HG03175 (cell line): ENCODE results near the gene MAP4K5.
"Not testable (repeated sequence)": the region's sequence is repeated elsewhere in the genome, so short reads cannot be mapped to it uniquely, and the experiment has no call there.

Experiments
- ATAC-seq: cut with Tn5 transposase; IDR thresholded peaks from one replicate; pipeline ENCODE4 v1.9.1; 2021; ENCODE audit warnings: mild to moderate bottlenecking, moderate library complexity; ENCODE audit not compliant: unreplicated experiment

Gene MAP4K5

GRCh38 chr14:50532502-50533240 is at the start of gene MAP4K5:
MAP4K5 (minus strand) TSS chr14:50532569; CDS start chr14:50532049, 520 bp downstream.
- ATAC-seq: peak; percentile 94

GRCh38 chr14:50578433-50578832 is 46.1 kb upstream of the MAP4K5 start:
- no peak for ATAC-seq

- no peak for ATAC-seq
Measured at GRCh38 chr14:50577982-50578381, 45.6 kb upstream of the MAP4K5 start.

- ATAC-seq: no peak
Measured at GRCh38 chr14:50575769-50576168, 43.4 kb upstream of the MAP4K5 start.

GRCh38 chr14:50573862-50574261 is 41.5 kb upstream of the MAP4K5 start:
- no peak for ATAC-seq

GRCh38 chr14:50569714-50570274 is 37.4 kb upstream of the MAP4K5 start:
- no peak for ATAC-seq

- no peak for ATAC-seq
Measured at GRCh38 chr14:50562841-50563240, 30.5 kb upstream of the MAP4K5 start.

GRCh38 chr14:50560931-50561285 is 28.5 kb upstream of the MAP4K5 start:
- ATAC-seq: no peak

GRCh38 chr14:50559990-50560930 is 27.9 kb upstream of the MAP4K5 start, which contains the start of gene ATL1:
ATL1 (plus strand) TSS chr14:50560145; CDS start chr14:50560266, 121 bp downstream.
- no peak for ATAC-seq

GRCh38 chr14:50552796-50553195 is 20.4 kb upstream of the MAP4K5 start:
- not testable (repeated sequence) for ATAC-seq

- ATAC-seq: no peak
Measured at GRCh38 chr14:50551877-50552276, 19.5 kb upstream of the MAP4K5 start.

GRCh38 chr14:50550294-50550693 is 17.9 kb upstream of the MAP4K5 start:
- no peak for ATAC-seq

- ATAC-seq: no peak
Measured at GRCh38 chr14:50545618-50546017, 13.2 kb upstream of the MAP4K5 start.

GRCh38 chr14:50544911-50545310 is 12.5 kb upstream of the MAP4K5 start:
- ATAC-seq: no peak

- ATAC-seq: no peak
Measured at GRCh38 chr14:50542941-50543418, 10.6 kb upstream of the MAP4K5 start.

- no peak for ATAC-seq
Measured at GRCh38 chr14:50541159-50541567, 8.8 kb upstream of the MAP4K5 start.

GRCh38 chr14:50539051-50539450 is 6.7 kb upstream of the MAP4K5 start:
- no peak for ATAC-seq

- not testable (repeated sequence) for ATAC-seq
Measured at GRCh38 chr14:50538034-50538433, 5.7 kb upstream of the MAP4K5 start.

- ATAC-seq: no peak
Measured at GRCh38 chr14:50534997-50535396, 2.6 kb upstream of the MAP4K5 start.

- no peak for ATAC-seq
Measured at GRCh38 chr14:50534416-50534815, 2.0 kb upstream of the MAP4K5 start.

- ATAC-seq: no peak
Measured at GRCh38 chr14:50533806-50534205, 1.4 kb upstream of the MAP4K5 start.
